ENCODE results near the gene IFT80.

Gene IFT80

DNA sequence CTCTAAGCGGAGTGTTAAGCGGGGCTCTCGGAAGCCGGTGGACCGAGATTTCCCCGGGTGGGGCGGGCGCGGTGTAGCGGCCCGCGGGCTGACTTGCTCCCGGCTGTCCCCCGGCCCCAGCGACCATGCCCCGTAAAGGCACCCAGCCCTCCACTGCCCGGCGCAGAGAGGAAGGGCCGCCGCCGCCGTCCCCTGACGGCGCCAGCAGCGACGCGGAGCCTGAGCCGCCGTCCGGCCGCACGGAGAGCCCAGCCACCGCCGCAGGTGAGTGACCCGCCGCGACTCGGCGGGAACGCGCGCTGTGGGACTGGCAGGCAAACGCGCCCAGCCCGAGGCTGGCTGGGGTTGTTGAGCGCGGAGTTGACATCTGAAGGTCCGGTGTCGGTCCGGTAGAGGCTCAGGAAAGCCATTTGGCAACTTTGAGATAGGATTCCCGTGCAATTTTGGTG, 1.7 kb upstream of the IFT80 start:
- DNase-seq (ENCODE audit: low spot score) = no peak

DNA sequence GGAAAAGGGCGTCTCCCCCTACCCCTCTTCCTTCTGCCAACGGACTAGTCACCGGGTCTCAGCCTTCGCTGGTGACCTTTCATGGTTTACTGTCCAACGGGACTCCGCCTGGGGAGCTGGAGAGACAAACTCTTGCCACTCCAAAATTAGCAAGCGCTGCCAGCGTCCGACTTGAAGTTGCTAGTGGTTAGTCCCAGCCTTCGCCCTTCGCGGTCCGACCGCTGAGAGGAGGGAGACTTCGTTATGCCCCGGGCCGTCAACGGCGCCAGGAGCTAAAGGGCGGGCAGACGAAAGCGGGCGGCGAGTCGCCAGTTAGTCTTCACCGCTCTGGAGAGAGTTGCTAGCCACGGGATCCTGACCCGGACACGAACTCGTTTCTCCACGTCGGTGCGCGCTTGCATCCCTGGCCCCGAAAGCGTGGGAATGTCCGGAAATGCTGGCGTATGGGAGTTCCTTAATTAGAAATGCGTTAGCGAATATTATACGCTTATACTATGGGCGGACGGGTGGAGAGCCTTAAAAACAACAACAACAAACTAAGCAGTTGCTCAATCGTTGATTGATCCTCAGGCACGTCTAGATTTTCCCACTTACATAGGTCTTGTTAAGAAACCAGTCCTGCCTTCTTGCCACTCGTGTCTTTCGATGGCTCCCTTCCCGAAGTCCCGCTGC, 1.1 kb upstream of the IFT80 start:
- peak; percentile 26 for DNase-seq (ENCODE audit: low spot score)

GRCh38 chr3:160398820-160399124, 253 bp downstream of the IFT80 start:
- no peak for DNase-seq (ENCODE audit: low spot score)

DNA sequence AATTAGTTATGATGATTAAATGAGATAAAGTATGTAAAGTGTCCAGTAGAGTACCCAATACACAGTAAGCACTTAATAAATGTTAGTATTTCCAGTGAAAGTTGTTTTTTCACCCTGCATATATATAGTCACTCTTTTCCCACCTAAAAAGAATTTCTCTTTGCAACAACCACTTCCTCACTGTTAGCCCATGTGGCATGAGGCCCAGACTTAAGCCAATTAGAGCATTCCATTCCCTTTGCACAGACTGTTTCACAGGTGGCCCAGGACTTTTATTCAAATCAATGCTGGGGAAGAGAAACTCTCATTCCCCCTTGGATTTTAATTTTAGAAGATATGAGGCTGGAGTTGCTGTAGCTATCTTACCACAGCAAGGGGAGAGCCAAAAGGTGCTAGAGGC, 3.7 kb downstream of the IFT80 start:
- DNase-seq (ENCODE audit: low spot score) = no peak

- no peak for DNase-seq (ENCODE audit: low spot score)
Observed at GRCh38 chr3:160394009-160394392, 5.0 kb downstream of the IFT80 start.

GRCh38 chr3:160393346-160394008, 5.5 kb downstream of the IFT80 start:
- DNase-seq (ENCODE audit: low spot score) = no peak

- no peak for DNase-seq (ENCODE audit: low spot score)
Observed at GRCh38 chr3:160392798-160393197, 6.2 kb downstream of the IFT80 start.

DNA sequence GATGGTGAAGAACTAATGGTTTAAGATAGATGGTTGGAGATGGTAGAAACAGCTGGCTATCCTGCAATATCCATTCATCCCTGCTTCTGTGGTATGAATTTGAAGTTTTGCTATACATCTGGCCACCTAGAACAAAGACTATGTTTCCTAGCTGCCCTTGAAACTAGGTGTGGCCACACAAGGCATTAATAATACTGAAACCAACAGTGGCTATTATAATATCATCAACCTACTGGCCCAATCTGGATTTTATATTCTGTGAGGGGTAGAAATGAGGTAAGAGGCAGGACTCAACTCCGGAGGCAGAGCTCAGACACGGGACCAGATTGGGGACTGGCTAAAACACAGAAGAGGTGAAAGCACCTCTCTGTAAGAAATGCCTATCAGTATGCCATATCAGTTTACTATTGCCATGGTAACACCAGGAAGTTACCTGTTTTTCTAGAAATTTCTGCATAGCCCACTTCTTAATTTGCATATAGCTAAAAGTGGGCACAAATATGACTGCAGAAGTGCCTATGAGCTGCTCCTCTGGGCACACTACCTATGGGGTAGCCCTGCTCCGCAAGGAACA, 8.4 kb downstream of the IFT80 start:
- no peak for DNase-seq (ENCODE audit: low spot score)

DNA sequence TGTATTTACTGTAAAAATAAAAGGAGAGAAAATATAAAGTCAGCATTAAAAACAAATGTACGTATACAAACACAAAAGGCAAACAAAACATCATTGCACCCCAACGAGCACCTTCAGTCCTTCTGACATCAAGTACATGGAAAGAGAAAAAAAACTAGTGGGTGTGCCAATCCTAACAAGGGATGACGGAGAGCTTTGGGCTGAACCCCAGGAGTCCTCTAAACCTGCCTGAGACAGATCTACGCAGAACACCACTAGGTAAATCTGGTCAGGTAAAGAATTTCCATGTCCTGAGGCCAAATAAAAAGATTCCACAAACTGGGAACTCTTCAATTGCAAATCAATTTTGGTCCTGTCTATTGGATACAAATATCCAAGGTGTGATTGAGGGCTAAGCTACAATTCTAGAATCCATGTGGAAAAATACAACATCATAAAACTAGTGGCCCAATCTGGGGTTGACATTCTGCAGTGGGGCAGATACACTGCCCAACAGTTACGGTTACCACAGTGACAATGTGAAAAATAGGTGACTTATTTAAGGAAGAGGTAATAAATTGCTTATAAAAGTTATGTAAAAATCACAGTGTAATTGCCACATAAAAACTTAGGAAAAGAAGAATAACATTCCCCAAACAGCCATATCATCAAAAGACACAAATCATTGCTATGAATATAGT, 14.2 kb downstream of the IFT80 start:
- DNase-seq (ENCODE audit: low spot score) = no peak

GRCh38 chr3:160381470-160381869, 17.6 kb downstream of the IFT80 start:
- no peak for DNase-seq (ENCODE audit: low spot score)

DNA sequence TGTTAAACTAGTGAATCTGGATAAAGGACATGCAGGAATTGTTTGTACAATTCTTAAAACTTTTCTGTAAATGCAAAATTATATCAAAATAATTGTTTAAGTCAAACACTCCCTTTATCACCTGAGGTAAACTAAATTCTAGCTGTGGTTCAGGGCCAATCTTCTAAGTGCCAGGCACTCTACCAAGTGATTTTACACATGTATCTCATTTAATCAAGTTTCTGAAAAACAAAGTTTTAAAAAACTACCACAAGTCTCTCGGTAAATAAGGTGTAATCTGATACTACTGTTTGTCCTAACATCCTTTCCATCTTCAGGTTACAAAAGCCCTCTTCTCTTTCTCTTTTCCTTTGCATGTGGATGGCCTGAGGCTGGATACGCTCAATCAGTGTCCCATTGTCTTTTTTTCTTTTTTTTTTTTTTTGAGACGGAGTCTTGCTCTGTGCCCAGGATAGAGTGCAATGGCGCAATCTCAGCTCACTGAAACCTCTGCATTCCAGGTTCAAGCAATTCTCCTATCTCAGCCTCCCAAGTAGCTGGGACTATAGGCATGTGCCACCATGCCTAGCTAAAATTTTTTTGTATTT, 19.3 kb downstream of the IFT80 start:
- DNase-seq (ENCODE audit: low spot score) = no peak

DNA sequence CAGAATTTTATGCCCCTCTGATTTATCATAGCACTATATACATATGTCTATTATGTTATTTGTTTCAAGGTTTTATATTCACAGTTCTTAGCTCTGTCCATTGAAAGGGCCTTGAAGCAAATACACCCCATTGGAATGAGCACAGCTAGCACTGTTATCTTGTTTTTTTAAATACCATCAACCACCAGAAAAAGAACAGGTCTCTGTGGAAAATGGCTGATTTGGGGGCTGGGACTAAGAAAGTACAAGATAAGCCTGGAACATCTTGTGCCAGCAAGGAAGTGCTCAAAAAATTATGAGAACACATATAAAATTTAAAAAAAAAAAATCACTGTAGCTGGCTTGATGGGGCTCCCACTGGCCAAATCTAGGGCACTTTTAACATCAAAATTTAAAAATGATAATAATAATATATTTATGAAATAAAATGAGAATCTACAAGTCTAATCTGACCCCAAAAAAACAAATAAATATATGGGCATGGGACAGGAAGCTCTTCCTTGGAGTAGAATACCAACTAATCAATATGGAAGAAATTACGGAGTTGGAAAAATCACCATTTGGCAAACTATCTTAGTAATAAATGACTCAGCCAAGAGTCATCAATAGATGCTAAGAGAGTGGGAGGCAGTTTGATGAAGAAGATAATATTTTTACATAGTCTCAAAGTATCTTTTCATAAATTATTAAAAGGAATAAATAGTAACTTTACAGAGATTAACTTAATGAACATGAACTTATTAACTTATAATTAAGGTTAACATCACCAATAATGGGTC, 20.5 kb downstream of the IFT80 start:
- no peak for DNase-seq (ENCODE audit: low spot score)

DNA sequence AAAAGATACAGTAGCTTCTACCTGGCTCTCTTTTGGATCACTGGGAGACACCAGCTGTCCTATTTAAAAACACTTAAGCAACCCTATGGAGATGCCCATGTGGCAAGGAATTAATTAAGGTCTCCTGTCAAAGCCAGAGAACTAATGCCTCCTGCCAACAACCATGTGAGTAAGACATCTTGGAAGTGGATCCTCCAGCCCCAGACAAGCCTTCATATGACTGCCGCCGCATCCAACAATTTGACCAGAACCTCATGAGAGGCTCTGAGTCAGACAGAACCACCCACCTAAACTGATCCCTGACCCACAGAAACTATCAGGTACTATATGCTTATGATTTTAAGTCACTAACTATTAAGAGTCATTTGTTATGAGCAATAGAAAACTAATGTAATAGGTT, 22.3 kb downstream of the IFT80 start:
- DNase-seq (ENCODE audit: low spot score) = no peak

- DNase-seq (ENCODE audit: low spot score) = no peak
Observed at GRCh38 chr3:160374925-160375324, 24.1 kb downstream of the IFT80 start.

DNA sequence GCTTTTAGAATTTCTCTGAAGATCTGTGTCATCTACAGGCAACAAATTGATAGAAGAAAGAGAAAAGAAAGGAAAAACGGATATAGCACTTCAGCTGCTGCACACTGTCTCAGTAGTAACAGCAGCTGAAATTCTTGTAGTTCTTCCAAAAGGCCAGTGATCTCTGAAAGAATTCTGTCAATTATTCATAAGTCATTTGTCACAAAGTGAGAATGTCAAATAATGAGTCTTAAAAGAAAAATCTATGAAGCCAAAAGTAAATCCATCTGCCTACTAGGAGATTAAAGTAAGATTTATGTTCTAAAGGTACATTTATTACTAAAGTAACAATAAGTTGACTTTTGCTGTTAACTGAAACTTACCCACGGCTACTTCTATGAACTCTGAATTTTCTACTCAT, 24.6 kb downstream of the IFT80 start:
- DNase-seq (ENCODE audit: low spot score) = no peak

DNA sequence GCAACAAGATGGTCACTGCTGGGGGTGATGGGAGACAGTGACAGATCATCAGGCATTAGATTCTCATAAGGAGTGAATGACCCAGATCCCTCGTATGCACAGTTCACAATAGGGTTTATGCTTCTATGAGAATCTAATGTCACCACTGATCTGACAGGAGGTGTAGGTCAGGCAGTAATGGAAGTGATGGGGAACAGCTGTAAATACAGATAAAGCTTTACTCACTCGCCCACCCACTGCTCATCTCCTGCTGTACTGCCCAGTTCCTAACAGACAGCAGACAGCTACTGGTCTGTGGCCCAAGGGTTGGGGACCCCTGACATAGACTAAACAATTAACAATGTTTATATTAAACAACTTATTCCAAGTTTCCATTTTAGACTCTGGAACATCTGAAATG, 25.4 kb downstream of the IFT80 start:
- DNase-seq (ENCODE audit: low spot score) = no peak

- DNase-seq (ENCODE audit: low spot score) = peak; percentile 26
Observed at GRCh38 chr3:160372780-160373179, 26.2 kb downstream of the IFT80 start.

DNA sequence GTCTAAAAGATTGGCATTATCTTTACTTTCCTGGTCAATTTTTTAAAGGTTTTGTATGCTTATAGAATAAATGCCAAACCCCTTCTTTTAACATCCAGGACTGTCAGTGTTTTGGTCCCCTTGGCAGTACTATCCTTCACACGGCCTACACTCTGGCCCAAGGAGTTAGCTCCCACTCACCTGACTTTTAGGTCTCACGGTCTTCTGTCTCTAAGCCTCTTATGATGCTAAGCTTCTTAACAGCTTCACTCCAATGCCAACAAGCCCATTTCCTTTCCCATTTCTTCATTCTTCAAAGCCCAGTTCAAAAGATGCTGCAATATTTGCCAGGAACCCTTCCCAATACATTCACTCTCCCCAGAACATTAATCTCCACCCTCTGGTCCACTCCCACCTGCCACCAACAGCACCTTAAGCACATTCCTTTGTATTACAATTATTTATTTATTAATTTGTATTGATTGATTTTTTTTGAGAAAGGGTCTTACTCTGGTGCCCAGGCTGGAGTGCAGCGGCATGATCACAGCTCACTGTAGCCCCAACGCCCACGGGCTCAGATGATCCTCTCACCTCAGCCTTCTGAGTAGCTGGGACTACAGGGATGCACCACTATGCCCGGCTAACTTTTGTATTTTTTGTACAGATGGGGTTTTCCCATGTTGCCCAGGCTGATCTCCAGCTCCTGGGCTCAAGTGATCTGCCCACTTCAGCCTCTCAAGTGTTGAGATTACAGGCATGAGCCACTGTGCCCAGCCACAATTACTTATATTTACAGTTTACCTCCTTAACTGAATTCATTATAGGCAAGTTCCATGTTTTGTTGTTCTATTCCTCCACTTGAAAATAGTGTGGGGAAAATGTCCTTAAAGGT, 27.8 kb downstream of the IFT80 start:
- DNase-seq (ENCODE audit: low spot score) = no peak

- no peak for DNase-seq (ENCODE audit: low spot score)
Observed at GRCh38 chr3:160369784-160370183, 29.2 kb downstream of the IFT80 start.

DNA sequence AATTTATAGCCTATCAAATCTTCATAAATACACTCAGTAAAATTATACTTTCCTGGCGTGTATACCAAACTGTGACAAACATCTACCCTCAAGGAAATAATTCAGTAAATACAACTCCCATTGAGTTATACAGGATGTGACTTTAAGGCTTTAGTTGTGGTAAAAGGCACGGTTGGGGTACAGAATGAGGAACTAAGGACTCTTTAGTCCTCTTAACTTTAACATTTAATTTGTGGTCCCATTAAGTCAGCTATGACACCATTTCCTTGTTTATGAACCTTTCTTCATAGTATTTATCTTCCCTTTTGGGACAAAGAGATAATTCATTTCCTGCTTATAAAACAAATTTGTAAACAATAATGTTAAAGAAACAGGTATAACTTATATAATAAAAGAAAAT, 30.2 kb downstream of the IFT80 start:
- no peak for DNase-seq (ENCODE audit: low spot score)

DNA sequence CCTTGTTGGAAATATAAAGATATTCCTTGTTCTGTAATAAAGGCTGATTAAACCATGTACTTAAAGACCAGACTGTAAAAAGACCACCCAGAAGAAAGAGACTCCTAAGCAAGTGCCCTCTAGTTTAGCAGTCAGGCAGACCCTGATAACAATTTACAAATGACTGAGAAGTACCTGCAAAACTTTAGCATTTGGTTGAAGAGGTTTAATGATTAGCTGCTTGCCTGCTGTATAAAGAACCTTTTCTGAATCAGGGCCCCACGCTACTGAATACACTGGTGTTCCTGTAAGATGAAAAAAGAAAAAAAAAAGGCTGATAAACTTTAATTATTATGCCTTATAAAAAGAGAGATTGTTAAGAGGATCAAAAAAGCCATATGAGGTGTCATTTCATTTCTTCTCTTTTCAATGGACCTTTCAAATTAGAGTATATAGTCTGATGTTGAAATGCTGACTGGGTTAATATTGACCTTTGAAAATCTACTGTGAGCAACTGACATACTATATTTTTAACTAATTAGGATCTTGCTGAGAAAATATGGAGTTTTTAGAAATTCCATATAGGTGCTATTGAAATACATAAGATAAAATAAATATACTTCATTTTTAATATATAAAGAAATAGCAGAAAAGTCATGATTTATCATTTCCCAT, 33.0 kb downstream of the IFT80 start:
- no peak for DNase-seq (ENCODE audit: low spot score)
